ENCODE data around the gene ABCC5.

GRCh38 chr3:183884097-183884426 is 133.6 kb downstream of the ABCC5 start:
- TF ChIP-seq POLR2A (IDR thresholded peaks at IDR 0.05; ENCODE audit: low read length) (no peak), GATA1 (IDR thresholded peaks at IDR 0.05; ENCODE audit: low read depth, low read length) (no peak)
